ENCODE results near the gene APRT.

APRT gene

GRCh38 chr16:88822281-88823040, 10.7 kb upstream of the APRT start:
- no peak for DNase-seq (ENCODE audit: low read depth in 2 of 2)

GRCh38 chr16:88821168-88821850, 9.6 kb upstream of the APRT start:
- no peak for DNase-seq (ENCODE audit: low read depth in 2 of 2)

DNA sequence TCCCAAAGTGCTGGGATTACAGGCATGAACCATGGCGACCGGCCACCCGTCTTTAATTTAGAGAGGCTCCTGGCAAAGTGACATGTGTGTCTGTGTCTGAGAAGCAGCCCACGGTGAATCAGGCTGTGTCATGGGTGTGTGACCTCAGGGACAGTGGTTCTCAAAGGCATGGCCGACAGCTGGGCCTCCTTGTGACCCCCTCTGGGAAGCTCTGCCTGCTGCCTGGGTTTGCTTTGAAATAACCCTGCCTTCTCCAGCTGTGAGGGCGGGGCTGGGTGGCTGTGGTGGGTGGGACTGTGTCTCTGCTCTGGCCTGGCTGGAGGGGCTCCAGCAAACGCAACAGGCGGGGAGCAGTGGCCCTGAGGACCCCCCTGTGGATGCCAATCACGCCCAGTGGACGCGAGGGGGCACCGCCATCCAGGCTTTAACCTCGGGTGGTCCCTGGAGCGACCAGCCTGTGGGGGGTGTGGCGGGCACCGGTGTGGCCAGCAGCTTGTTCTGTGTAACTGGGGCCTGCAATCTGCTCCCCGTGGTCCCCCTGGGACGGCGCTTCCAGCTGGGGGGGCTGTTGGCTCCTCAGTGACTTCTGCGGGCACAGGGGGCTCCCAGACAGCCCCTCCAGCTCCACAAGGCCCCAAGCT, 8.8 kb upstream of the APRT start:
- no peak for DNase-seq (ENCODE audit: low read depth in 2 of 2)

DNA sequence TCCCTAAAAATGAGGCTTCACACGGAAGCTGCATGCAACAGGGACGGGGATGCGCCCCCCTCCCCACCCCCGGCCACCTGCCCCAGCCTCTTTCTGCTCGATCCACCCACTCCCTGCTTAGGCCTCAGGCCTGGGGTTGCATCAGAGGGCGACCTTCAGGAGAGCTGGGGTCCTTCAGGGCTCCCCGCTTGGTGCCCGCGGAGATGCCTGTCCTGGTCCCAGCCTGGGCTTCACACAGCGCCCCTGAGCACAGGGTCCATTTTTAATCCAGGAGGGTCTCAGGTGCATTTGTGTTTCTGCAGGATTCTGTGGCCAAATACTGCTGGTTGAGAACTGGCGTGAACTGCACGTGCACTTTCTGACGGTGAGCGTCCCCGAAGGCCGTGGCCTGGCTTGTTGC, 7.4 kb upstream of the APRT start:
- DNase-seq (ENCODE audit: low read depth in 2 of 2): no peak

DNA sequence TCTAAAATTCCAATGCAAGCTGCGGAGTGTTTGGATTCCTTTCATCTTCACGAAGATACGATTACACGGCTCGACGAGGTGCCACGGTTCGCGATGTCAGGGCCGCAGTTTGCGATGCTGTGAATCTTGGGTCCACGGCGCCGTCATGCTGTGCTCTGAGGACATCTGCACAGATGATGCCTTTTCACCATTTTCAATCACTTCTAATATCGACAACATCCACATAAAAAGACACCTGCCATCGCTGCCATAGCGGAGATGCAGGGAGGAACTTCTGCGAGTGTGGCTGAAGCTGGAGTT, 6.8 kb upstream of the APRT start:
- DNase-seq (ENCODE audit: low read depth in 2 of 2): no peak

DNA sequence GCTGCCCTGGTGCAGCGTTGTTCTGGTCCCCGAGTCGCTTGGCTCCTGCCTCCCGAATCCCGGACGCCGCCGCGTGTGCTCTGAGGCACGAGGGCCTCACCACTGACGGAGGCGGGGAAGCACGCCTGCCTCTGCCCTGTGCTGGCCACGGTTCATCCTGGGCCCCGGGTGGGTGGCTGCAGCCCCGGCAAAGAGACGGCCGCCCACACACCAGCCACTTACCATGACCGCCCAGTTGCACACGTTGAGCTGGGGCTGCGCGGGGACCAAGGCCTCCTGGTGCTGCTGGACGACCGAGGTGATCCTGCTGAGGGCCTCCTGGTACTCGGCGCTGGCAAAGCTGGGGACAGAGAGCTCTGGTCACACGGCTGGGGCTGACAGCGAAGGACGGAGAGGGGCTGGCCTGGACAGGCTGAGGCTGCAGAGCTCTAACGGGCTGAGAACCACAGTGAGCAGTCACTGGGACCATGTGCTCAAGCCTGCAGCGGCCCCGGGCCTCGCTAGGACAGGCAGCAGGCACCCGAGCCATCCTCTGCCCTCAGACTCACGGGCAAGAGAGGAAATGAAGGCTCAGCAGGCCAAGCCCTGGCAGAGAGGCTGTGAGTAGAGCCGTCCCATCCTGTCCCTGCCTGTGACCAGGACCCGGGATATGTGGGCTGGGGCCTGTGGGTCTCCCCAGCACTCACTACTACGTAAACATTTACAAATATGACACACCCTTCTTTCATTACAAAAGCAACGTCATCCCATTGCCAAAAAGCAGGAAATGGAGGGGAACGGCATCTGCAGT, 6.3 kb upstream of the APRT start:
- DNase-seq (ENCODE audit: low read depth in 2 of 2): no peak

GRCh38 chr16:88816736-88817535, 5.2 kb upstream of the APRT start:
- DNase-seq (ENCODE audit: low read depth in 2 of 2): no peak

DNA sequence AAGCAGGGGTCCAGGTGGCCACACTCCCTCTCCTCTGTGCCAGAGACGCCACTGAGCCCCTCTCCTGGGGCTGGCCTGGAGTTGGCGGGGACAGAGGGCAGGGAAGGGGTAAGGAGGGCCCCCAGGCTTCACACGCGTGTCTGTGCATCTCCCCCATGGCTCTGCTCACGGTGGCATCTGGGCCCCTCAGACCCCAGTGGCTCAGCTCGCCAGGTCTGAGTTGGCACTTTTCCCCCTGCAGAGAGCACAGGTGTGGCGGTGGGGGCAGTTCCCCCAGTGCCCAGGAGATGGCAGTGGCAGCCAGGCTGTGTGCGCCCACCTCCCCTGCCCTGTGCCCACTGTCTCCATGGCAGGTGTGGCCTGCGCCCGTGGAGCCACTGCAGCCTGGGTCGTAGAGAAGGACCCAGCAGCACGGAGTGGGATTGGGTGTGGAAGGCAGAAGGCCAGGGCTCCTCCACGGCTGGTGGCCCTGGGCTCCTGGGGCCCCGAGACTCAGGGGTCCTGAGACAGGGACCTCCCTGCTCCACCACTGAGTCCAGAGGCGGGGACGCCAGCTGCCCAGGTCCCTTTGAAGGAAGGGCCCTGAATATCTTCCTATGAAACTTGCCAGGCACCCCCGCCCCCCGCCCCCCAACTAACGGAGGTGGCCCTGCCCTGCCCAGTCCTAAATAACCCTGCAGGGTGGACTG, 4.3 kb upstream of the APRT start:
- DNase-seq (ENCODE audit: low read depth in 2 of 2): peak in 1 of 2 donors; percentile 27

DNA sequence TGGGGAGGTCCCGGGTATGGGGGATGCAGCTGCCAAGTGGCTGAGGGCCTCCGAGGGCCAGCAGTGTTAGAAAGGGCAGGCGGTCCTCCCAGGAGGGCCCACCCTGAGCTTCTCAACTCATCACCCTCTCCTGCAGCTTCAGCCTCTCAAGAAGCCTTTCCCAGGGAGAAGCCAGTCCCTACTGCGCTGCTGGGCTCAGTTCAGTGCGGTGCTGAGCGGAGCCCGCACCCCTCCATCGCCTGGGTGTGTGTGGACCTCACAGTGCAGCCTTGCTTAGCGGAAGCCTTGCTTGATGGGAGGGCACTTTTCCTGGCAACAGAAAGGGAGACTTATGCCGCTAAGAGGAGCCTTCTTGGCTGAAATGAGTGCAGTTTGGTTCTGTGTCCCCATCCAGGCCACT, 3.5 kb upstream of the APRT start:
- no peak for DNase-seq (ENCODE audit: low read depth in 2 of 2)

DNA sequence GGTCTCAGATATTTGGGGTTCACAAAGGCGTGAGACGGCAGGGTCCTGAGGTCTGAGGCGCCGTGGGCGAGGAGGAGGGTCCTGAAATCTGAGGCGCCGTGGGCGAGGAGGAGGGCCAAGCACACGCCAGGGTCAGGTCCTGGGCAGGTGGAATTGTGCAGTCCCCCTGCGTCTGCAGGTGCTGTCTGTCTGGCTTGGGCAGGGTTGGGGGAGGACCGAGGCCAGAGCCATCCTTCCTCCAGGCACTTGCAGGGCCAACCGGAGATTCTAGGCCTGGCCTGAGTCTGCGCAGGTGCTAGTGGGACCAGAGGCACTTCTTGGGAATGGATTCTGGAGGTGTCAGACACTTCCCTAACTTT, 2.4 kb upstream of the APRT start:
- no peak for DNase-seq (ENCODE audit: low read depth in 2 of 2)

DNA sequence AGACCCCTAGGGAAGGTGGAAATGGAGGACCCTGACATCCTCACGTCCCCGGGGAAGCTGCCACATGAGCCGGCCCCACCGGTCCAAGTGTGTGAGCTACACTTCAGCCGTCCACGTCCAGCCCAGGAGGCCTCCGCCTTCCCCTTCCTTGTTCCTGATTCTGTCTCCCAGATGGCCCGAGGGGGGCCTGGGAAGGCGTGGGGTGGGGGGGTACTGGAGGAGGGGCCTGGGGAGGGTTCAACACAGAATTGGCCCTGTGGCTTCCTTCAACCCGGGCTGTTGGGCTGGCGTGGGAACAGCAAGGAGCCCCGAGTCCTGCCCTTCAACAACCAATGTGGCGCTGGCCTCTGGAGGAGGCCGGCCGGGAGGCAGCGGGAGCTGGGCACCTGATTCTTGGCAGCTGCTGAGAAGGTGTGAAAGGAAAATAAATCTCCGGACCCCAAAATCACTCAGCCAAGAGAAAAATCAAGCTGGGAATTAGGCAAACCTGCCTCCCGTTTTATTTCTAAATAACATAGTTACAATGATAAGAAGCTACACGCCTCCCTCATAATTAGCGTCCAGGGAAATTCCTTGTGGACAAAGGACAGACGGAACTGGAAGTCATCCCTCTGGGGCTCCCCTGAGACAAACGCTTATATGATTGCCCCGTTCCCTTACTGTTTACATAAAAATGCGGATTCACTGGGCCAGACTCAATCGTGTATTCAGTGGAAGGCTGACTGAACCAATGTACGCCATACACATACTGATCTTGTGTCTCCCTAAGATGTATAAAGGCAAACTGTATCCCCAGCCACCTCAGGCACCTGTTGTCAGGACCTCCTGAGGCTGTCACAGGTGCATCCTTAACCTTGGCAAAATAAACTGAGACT, 1.8 kb upstream of the APRT start:
- DNase-seq (ENCODE audit: low read depth in 2 of 2): no peak

DNA sequence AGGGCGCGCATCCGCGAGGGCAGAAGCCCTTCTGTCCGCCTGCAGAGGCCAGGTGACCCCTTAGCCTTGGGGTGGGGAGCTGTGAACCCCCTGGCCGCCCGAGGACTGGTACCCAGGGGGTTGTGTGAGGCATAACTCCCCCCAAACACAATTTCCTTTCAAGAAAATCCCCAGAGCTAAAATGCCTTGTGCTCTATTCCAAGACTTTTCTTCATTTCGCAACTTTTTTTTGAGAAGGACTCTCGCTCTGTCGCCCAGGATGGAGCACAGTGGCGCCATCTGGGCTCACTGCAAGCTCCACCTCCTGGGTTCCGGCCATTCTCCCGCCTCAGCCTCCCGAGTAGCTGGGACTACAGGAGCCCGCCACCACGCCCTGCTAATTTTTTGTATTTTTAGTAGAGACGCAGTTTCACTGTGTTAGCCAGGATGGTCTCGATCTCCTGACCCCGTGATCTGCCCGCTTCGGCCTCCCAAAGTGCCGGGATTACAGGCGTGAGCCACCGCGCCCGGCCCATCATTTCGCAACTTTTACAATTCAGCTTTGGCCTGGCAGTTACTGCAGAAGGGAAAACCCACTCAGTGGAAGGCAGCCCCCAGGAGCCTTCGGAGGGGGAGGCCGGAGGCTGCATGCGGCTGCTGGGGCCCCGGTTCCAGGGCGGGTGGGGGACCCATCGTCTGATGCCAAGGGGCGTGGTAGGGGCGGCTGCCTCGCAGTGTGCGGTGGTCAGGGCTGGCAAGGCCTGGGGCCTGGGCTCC, 963 bp upstream of the APRT start:
- DNase-seq (ENCODE audit: low read depth in 2 of 2): no peak

DNA sequence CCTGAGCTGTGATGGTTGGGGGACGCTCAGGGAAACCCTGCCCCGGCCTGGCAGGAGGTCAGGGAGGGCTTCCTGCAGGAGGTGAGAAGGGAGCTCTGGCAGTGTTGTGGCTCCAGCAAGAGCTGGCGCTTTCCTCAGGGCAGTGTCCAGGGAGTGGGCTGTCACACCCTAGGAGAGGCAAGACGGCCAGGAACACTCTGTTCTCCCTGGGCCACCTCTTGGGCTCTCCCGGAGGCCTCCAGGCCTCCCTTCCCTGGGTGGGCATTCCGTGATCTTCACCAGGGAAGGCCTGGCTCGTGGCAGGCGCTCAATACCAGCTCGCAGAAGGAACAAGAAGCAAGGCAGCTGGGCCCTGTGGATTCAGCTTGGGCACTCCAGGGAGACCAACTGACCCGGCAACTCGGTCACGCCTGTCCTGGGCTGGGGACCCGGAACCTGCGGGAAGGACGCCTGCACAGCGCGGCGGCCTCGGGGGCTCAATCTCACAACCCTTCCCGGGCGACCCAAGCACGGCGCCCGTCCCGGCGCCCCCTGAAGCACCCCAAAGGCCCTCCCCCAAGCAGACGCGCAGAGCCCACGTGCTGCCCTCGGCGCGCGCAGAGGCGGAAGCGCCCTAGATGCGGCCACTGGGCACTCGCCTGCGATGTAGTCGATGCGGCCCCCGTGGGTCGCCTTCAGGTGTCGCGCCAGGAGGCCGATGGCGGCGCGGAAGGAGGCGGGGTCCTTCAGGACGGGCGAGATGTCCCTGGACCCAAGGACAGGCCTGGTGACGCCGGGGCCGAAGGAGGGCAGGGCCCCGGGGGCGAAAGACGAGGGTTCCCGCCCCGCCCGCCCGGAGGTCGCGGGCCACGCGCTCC, 588 bp downstream of the APRT start:
- DNase-seq (ENCODE audit: low read depth in 2 of 2): peak; percentile 41 to 44

DNA sequence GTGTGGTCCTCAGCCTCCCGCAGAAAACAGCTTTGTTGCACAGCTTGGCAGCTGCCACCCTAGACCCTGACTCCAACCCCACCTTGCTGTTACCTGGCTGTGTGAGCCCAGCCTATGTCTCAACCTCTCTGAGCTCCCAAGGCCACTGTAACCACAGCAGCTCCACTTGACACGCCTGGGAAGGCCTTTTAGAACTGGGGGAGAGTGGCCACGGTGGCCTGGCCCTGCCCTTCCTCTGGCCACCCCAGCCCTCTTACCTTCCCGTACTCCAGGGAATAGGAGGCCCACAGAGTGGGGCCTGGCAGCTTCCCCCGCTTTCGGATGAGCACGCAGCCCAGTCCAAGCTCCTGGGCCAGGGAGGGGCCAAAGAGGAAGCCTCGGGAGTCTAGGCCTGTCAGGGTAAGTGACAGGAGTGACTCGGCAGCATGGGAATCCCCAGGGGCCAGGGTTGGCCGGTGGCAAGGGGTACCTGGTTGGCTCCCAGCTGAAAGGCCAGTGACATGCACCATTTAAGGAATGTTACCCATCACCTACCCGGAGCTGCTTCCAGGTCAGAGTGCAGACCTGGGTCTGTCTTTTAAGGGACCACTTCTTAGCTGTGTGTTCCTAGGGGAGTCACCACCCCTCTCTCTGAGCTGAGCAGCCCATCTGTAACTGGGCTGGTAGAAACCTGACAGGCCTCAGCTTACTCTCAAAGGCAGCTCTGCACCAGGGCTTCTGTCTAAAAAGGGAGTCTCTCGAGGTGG, 1.4 kb downstream of the APRT start:
- no peak for DNase-seq (ENCODE audit: low read depth in 2 of 2)

GRCh38 chr16:88809676-88810165, 2.0 kb downstream of the APRT start:
- no peak for DNase-seq (ENCODE audit: low read depth in 2 of 2)

- DNase-seq (ENCODE audit: low read depth in 2 of 2): no peak
Measured at GRCh38 chr16:88809068-88809675, 2.6 kb downstream of the APRT start.
